SJSA1 (cell line): Measurements from ENCODE around the gene SERPING1. TPM values are rescaled to one million over a fixed set of nuclear protein-coding genes. Genes with fewer than 3 reads are reported as not detected.
A peak's percentile ranks its signal among the peaks of the same experiment; 100 is the strongest.
"Not testable (repeated sequence)": the region's sequence is repeated elsewhere in the genome, so short reads cannot be mapped to it uniquely, and the experiment has no call there.

Experiments used
- DNase-seq, 2 experiments: peaks; one replicate each; pipeline ENCODE4 v3.0.0-alpha.2; 2015 to 2020; ENCODE audit warnings: low spot score in 2 of 2, low read depth in 1 of 2
- H3K27ac ChIP-seq: fragments of 250-450 bp; sonication (Bioruptor Pico); 2 replicates; pipeline ENCODE4 v1.5.1; 2020; ENCODE audit warnings: mild to moderate bottlenecking, moderate library complexity
- H3K27me3 ChIP-seq: fragments of 250-450 bp; sonication (Bioruptor Pico); replicated peaks from 2 replicates; pipeline ENCODE4 v1.5.1; 2020; ENCODE audit warnings: mild to moderate bottlenecking, moderate library complexity
- H3K36me3 ChIP-seq: fragments of 250-450 bp; sonication (Bioruptor Pico); 2 replicates; pipeline ENCODE4 v1.5.1; 2020; ENCODE audit warnings: mild to moderate bottlenecking
- H3K4me1 ChIP-seq: fragments of 250-450 bp; sonication (Bioruptor Pico); replicated peaks from 2 replicates; pipeline ENCODE4 v1.6.1; 2021; ENCODE audit warnings: mild to moderate bottlenecking
- H3K4me3 ChIP-seq: fragments of 250-450 bp; sonication (Bioruptor Pico); 2 replicates; pipeline ENCODE4 v1.5.1; 2020; ENCODE audit warnings: mild to moderate bottlenecking
- H3K9me3 ChIP-seq: fragments of 250-450 bp; sonication (Bioruptor Pico); replicated peaks from 2 replicates; pipeline ENCODE4 v1.5.1; 2020; ENCODE audit warnings: mild to moderate bottlenecking
- total RNA-seq: library from RNA; depleted of rRNA; stranded (reverse); fragments of >200 nt; shearing (Covaris generic); gene quantifications from 2 replicates; pipeline ENCODE4 v1.2.3, GENCODE V29; 2014

The SERPING1 gene
- total RNA-seq, 1 experiment from 2014 or later, result not detected

GRCh38 chr11:57647372-57647771 is 49.9 kb downstream of the SERPING1 start:
- H3K4me1 ChIP-seq, result peaks cover 24% of the 10 kb centered on the region
- DNase-seq, result no peak
- H3K4me3 ChIP-seq, result no peak overlapping the region
- H3K36me3 ChIP-seq, result 0 out of 2 replicates have a peak, but pooled peaks cover 4% of the 10 kb centered on the region
- peaks cover 31% of the 10 kb centered on the region for H3K27me3 ChIP-seq
- H3K27ac ChIP-seq, result no peak overlapping the region
- H3K9me3 ChIP-seq, result 0 out of 2 replicates have a peak, but pooled peaks cover 3% of the 10 kb centered on the region

DNA sequence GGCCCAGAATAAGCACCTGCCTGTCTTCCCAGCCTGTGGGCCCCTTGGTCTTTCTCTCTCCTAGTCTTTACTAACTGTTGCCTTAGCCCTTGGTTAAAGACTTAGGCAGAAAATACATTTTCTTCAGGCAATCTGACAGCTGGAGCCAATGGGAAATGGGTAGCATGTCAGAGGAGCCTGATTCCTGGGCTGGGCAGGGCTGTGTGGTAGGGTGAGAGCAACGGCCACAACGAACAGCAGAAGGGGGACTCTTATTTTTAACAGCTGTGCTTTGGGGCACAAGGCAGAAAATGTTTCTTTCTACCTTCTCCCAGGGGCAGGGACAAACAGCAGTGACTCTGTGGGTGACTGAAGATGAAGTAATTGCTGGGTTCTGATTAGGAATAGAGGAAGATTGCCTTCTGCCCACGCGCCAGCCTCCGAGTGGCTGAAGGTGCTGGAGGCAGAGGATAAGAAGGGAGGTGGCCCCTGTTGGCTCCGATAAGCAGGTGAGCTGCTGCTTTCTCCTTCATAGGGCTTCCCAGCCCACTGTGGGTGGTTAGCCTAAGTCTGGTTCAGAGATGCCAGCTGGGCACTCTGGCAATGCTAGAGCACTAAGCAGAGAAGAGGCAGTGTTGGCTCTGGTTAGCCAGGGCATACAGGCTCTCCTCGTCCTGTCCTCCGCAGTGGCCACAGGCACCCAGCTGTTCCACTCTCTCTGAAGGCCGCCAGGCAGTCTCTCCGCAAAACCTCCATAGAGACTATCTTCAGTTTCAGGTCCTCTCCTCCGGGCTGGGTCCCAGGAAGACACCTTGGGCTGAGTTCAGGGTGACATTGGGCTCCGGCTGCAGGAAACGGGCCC is 50.7 kb downstream of the SERPING1 start:
- Histone ChIP-seq H3K27ac (no peak overlapping the region), H3K36me3 (0 out of 2 replicates have a peak, but pooled peaks cover 4% of the 10 kb centered on the region), H3K9me3 (0 out of 2 replicates have a peak, but pooled peaks cover 3% of the 10 kb centered on the region), H3K4me1 (peaks cover 24% of the 10 kb centered on the region), H3K27me3 (peaks cover 31% of the 10 kb centered on the region), H3K4me3 (no peak overlapping the region)
- peak in 1 of 2 experiments; percentile 24 for DNase-seq

DNA sequence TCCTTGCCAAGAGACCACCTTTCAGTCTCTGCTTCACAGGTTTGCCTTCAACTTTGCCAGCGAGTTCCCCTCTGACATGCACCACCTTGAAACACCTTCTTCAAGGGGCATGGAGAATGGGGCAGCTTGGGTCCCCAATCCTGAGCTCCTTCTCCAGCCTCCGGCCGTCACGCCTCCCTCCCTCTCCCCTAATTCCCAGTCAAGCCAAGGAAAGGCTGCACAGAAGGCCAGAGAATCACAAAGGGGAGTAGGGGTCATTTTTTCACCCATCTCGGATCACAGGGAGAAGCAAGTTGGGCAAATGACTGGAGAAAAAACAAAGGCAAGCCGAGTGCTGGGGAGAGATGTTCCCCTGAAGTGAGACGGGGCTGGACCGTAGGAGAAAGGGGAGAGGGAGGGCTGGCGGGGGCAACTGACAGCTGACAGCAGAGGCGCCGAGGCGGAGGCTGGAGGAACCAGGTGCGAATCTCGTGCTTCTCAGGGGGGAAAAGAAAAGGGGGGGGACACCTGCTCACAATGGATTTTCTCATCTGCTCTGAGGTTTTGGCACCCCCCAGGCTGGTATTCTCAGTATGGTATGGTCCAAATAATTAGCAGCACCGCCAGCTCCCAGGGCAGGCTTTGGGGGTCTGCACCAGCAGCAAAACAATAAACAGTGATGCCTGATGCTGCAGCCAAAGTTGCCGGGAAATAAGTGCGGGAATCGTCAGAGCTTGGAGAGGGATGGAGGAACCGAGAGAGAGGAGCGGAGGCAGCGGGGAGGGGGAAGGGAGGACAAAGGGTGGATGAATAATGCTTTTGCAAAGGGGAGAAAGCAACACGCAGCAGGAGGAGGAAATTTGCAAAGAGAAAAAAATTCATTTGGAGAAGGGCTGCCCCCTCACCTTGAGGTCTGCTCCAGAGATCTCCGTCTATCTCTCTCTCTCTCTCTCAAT is 51.6 kb downstream of the SERPING1 start:
- Histone ChIP-seq H3K27ac (no peak overlapping the region), H3K4me3 (no peak overlapping the region), H3K36me3 (no peaks in the 10 kb centered on the region), H3K27me3 (peaks cover 31% of the 10 kb centered on the region), H3K4me1 (peaks cover 24% of the 10 kb centered on the region), H3K9me3 (0 out of 2 replicates have a peak, but pooled peaks cover 3% of the 10 kb centered on the region)
- DNase-seq, result peak in 1 of 2 experiments; percentile 38

- Histone ChIP-seq H3K27ac (no peak within 1 kb of the TSS), H3K4me1 (peaks cover 24% of the 10 kb centered on the region), H3K9me3 (0 out of 2 replicates have a peak, but pooled peaks cover 3% of the 10 kb centered on the region), H3K4me3 (no peak within 1 kb of the TSS), H3K27me3 (peaks cover 31% of the 10 kb centered on the region), H3K36me3 (no peaks in the 10 kb centered on the region)
- peak; percentile 58 to 62 for DNase-seq
These were observed 52.6 kb downstream of the SERPING1 start, which contains the start of gene YPEL4 for GRCh38 chr11:57649826-57650738. TSS of gene YPEL4 (minus strand) at chr11:57649912. CDS start at chr11:57647107, 2,805 bp downstream.

- H3K4me3 ChIP-seq, result no peak overlapping the region
- no peak overlapping the region for H3K27ac ChIP-seq
- DNase-seq, result no peak
- peaks cover 24% of the 10 kb centered on the region for H3K4me1 ChIP-seq
- no peaks in the 10 kb centered on the region for H3K36me3 ChIP-seq
- H3K27me3 ChIP-seq, result peaks cover 31% of the 10 kb centered on the region
- H3K9me3 ChIP-seq, result 0 out of 2 replicates have a peak, but pooled peaks cover 3% of the 10 kb centered on the region
These were observed 53.2 kb downstream of the SERPING1 start for GRCh38 chr11:57650739-57651090.

DNA sequence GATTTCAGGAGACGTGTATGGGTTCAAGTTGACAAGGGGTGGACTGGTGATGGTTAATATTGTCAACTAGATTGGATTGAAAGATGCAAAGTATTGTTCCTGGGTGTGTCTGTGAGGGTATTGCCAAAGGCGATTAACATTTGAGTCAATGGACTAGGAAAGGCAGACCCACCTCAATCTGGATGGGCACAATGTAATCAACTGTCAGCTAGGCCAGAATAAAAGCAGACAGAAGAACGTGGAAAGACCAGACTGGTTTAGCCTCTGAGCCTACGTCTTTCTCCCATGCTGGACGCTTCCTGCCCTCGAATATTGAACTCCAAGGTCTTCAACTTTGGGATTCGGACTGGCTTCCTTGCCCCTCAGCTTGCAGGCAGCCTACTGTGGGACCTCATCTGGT is 53.9 kb downstream of the SERPING1 start:
- Histone ChIP-seq H3K27ac (no peak overlapping the region), H3K4me3 (no peak overlapping the region), H3K9me3 (0 out of 2 replicates have a peak, but pooled peaks cover 3% of the 10 kb centered on the region), H3K27me3 (peaks cover 31% of the 10 kb centered on the region), H3K36me3 (no peaks in the 10 kb centered on the region), H3K4me1 (peaks cover 24% of the 10 kb centered on the region)
- no peak for DNase-seq

- H3K9me3 ChIP-seq, H3K4me3 ChIP-seq, H3K27ac ChIP-seq, H3K36me3 ChIP-seq, DNase-seq: not testable (repeated sequence)
- Histone ChIP-seq H3K27me3 (peaks cover 25% of the 10 kb centered on the region), H3K4me1 (peaks cover 21% of the 10 kb centered on the region)
These were observed 54.7 kb downstream of the SERPING1 start for GRCh38 chr11:57652230-57652629.

DNA sequence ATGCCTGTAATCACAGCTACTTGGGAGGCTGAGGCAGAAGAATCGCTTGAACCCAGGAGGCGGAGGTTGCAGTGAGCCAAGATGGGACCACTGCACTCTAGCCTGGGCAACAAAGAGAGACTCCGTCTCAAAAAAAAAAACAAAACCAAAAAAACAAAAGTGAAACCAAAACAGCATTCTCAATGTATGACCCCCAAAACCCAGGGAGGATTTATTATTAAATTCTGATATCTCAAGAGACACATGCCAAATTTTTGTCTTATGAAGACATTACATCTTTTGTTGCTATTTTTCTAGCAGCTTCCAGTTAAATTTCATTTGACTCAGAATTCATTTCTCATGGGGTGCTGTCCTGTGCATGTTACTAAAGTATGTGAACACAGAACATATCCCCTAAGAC is 55.2 kb downstream of the SERPING1 start:
- Histone ChIP-seq H3K36me3 (no peaks in the 10 kb centered on the region), H3K27ac (no peak overlapping the region), H3K4me3 (no peak overlapping the region), H3K9me3 (0 out of 2 replicates have a peak, but pooled peaks cover 3% of the 10 kb centered on the region), H3K27me3 (peaks cover 20% of the 10 kb centered on the region), H3K4me1 (peaks cover 19% of the 10 kb centered on the region)
- DNase-seq, result no peak

GRCh38 chr11:57653163-57653562 is 55.7 kb downstream of the SERPING1 start:
- DNase-seq, result no peak
- Histone ChIP-seq H3K9me3 (0 out of 2 replicates have a peak, but pooled peaks cover 1% of the 10 kb centered on the region), H3K27ac (no peak overlapping the region), H3K27me3 (peaks cover 15% of the 10 kb centered on the region), H3K36me3 (no peaks in the 10 kb centered on the region), H3K4me1 (peaks cover 18% of the 10 kb centered on the region), H3K4me3 (no peak overlapping the region)

DNA sequence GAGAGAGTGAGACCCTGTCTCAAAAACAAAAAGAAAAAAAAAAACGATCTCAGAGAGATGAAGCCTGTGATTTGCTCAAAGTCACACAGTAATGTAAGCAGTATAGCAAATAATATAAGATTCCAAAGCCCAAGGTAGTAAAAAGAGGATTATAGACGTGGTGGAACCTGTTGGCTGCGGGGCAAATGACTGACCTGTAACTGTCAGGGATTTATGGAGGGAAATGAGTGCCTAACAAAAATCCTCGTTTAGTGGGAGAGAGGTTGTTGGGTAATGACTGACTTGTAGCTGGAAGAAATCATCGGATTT is 59.4 kb downstream of the SERPING1 start:
- H3K27ac ChIP-seq, result peak overlapping the region; percentile 25; the same call in 1 of the 2 replicates
- peak overlapping the region; percentile 48 for H3K4me3 ChIP-seq
- no peaks in the 10 kb centered on the region for H3K27me3 ChIP-seq
- peaks cover 25% of the 10 kb centered on the region for H3K36me3 ChIP-seq
- no peak for DNase-seq
- H3K9me3 ChIP-seq, result no peaks in the 10 kb centered on the region
- H3K4me1 ChIP-seq, result no peaks in the 10 kb centered on the region; the same call in 1 of the 2 replicates

- Histone ChIP-seq H3K27me3 (no peaks in the 10 kb centered on the region), H3K27ac (peak within 1 kb of the TSS; percentile 25; the same call in 1 of the 2 replicates), H3K4me3 (peak within 1 kb of the TSS; percentile 48), H3K9me3 (no peaks in the 10 kb centered on the region), H3K4me1 (no peaks in the 10 kb centered on the region; the same call in 1 of the 2 replicates), H3K36me3 (peaks cover 28% of the 10 kb centered on the region)
- DNase-seq, result peak; percentile 97 to 99
These were observed 59.9 kb downstream of the SERPING1 start, which contains the start of gene CLP1 for GRCh38 chr11:57657194-57658022. TSS of gene CLP1 (plus strand) at chr11:57657762. CDS start at chr11:57659477, 1,715 bp downstream.

- Histone ChIP-seq H3K4me3 (peak overlapping the region; percentile 48), H3K36me3 (peaks cover 34% of the 10 kb centered on the region), H3K27me3 (no peaks in the 10 kb centered on the region), H3K4me1 (no peaks in the 10 kb centered on the region; the same call in 1 of the 2 replicates), H3K9me3 (no peaks in the 10 kb centered on the region), H3K27ac (no peak overlapping the region)
- no peak for DNase-seq
These were observed 60.5 kb downstream of the SERPING1 start for GRCh38 chr11:57658023-57658361.
